Karpas-422 (cell line): ENCODE data around the gene KRT39. TPM values are rescaled to one million over a fixed set of nuclear protein-coding genes. Genes with fewer than 3 reads are reported as not detected.

Experiments used
- small RNA-seq: library from RNA; depleted of rRNA; stranded (forward); fragments of <200 nt; gene quantifications from one replicate; pipeline ENCODE3, GENCODE V24; 2014
- total RNA-seq: library from RNA; depleted of rRNA; stranded (reverse); fragments of >200 nt; shearing (Covaris generic); gene quantifications from 2 replicates; pipeline ENCODE4 v1.2.3, GENCODE V29; 2014; ENCODE audit warnings: low replicate concordance; rRNA removed

The KRT39 gene
- total RNA-seq, 1 experiment from 2014 or later = not detected

Small RNA genes within 50 kb of the gene (small RNA-seq; reads per million reads assigned to genes)
- not detected for gene KRTAP3-4P

Other genes with a start within 250 kb of the KRT39 start
- not detected in 2 replicates for gene KRT25, start 211.6 kb downstream of the KRT39 start, total RNA-seq
- gene KRT26, start 194.7 kb downstream of the KRT39 start, total RNA-seq = not detected in 2 replicates
- gene KRT27, start 184.4 kb downstream of the KRT39 start, total RNA-seq = not detected in 2 replicates
- not detected in 2 replicates for gene KRT28, start 167.0 kb downstream of the KRT39 start, total RNA-seq
- 14.9 and 21.6 TPM in 2 replicates for gene KRT10, start 144.3 kb downstream of the KRT39 start, total RNA-seq
- gene KRT12, start 99.7 kb downstream of the KRT39 start, total RNA-seq = not detected in 2 replicates
- gene KRT20, start 81.7 kb downstream of the KRT39 start, total RNA-seq = not detected in 2 replicates
- gene KRT23, start 29.3 kb downstream of the KRT39 start, total RNA-seq = not detected in 2 replicates
- not detected in 2 replicates for gene KRT40, start 17.4 kb upstream of the KRT39 start, total RNA-seq
- gene KRTAP3-3, start 27.2 kb upstream of the KRT39 start, total RNA-seq = not detected in 2 replicates
- gene KRTAP3-2, start 33.0 kb upstream of the KRT39 start, total RNA-seq = not detected in 2 replicates
- gene KRTAP3-1, start 42.2 kb upstream of the KRT39 start, total RNA-seq = not detected in 2 replicates
- not detected in 2 replicates for gene KRTAP1-5, start 60.3 kb upstream of the KRT39 start, total RNA-seq
- not detected in 2 replicates for gene KRTAP1-4, start 63.2 kb upstream of the KRT39 start, total RNA-seq
- gene KRTAP1-3, start 67.9 kb upstream of the KRT39 start, total RNA-seq = not detected in 2 replicates
- gene KRTAP1-1, start 74.5 kb upstream of the KRT39 start, total RNA-seq = not detected in 2 replicates
- gene KRTAP2-1, start 80.4 kb upstream of the KRT39 start, total RNA-seq = not detected in 2 replicates
- not detected in 2 replicates for gene KRTAP2-2, start 88.3 kb upstream of the KRT39 start, total RNA-seq
- gene KRTAP2-3, start 93.2 kb upstream of the KRT39 start, total RNA-seq = not detected in 2 replicates
- gene KRTAP2-4, start 98.9 kb upstream of the KRT39 start, total RNA-seq = not detected in 2 replicates
- not detected in 2 replicates for gene KRTAP4-7, start 117.2 kb upstream of the KRT39 start, total RNA-seq
- not detected in 2 replicates for gene KRTAP4-8, start 131.2 kb upstream of the KRT39 start, total RNA-seq
- gene KRTAP4-16, start 135.3 kb upstream of the KRT39 start, total RNA-seq = not detected in 2 replicates
- not detected in 2 replicates for gene KRTAP4-9, start 138.4 kb upstream of the KRT39 start, total RNA-seq
- not detected in 2 replicates for gene KRTAP4-11, start 151.4 kb upstream of the KRT39 start, total RNA-seq
- not detected in 2 replicates for gene KRTAP4-12, start 157.2 kb upstream of the KRT39 start, total RNA-seq
- gene KRTAP4-6, start 173.6 kb upstream of the KRT39 start, total RNA-seq = not detected in 2 replicates
- not detected in 2 replicates for gene KRTAP4-5, start 182.9 kb upstream of the KRT39 start, total RNA-seq
- gene KRTAP4-4, start 193.8 kb upstream of the KRT39 start, total RNA-seq = not detected in 2 replicates
- not detected in 2 replicates for gene KRTAP4-3, start 201.3 kb upstream of the KRT39 start, total RNA-seq
- not detected in 2 replicates for gene KRTAP4-2, start 211.3 kb upstream of the KRT39 start, total RNA-seq
- gene KRTAP4-1, start 218.0 kb upstream of the KRT39 start, total RNA-seq = not detected in 2 replicates
- gene KRTAP9-1, start 222.9 kb upstream of the KRT39 start, total RNA-seq = not detected in 2 replicates